HepG2 (cell line): Measurements from ENCODE around the gene RFTN1. TPM values are rescaled to one million over a fixed set of nuclear protein-coding genes. Genes with fewer than 3 reads are reported as not detected.

Source experiments
- ATAC-seq: fragments of 200-7000 bp; cut with Tn5 transposase; 3 replicates; pipeline ENCODE4 v1.9.1; 2020; ENCODE audit warnings: mild to moderate bottlenecking, moderate library complexity
- BruUV-seq: library from RNA; stranded (reverse); fragments of 400-500 nt; replicated peaks from 2 replicates; lab custom pipeline; 2021; lab: Mats Ljungman, UMichigan
- CTCF ChIA-PET: fragments of 300-600 bp; formaldehyde crosslinking; extraction: SDS; loops from one replicate; lab custom pipeline; 2021; ENCODE audit warnings: low total read pairs, inconsistent platforms, low intra/inter-chr PET ratio; lab: Yijun Ruan, JAX
- POLR2A ChIA-PET: fragments of 350-600 bp; sonication (Branson Sonifier 250); formaldehyde crosslinking; loops from one replicate; lab custom pipeline; 2020; ENCODE audit warnings: antibody characterized with exemption, inconsistent platforms; lab: Yijun Ruan, JAX
- DNase-seq: peaks from one replicate; pipeline ENCODE4 v3.0.0-alpha.2; 2015; ENCODE audit warnings: low spot score
- FAIRE-seq: peaks from 3 replicates; lab custom pipeline; 2011; peaks lifted over from hg19 to GRCh38; lab: Jason Lieb, UNC
- H2AFZ ChIP-seq: one replicate; pipeline ENCODE4 v1.6.1; 2011; ENCODE audit warnings: low read length, inconsistent platforms
- H3K27ac ChIP-seq: fragments of 300-600 bp; 3 replicates; pipeline ENCODE4 v1.8.0; 2011; ENCODE audit warnings: mixed run types, mild to moderate bottlenecking, mixed read lengths, low read length, inconsistent platforms; ENCODE audit not compliant: insufficient read depth; ENCODE audit errors: extremely low read length
- H3K27me3 ChIP-seq, 2 experiments: fragments of 200-600 bp in 1 of 2; 2 replicates in 1 of 2; 3 replicates in 1 of 2; pipeline versions ENCODE4 v1.6.0 to v1.8.0; 2011; ENCODE audit warnings: low read length in 2 of 2, mild to moderate bottlenecking in 2 of 2, moderate library complexity in 2 of 2, inconsistent platforms in 1 of 2; ENCODE audit not compliant: insufficient read depth in 2 of 2, control insufficient read depth in 1 of 2
- H3K36me3 ChIP-seq, 2 experiments: fragments of 200-600 bp in 1 of 2; replicated peaks in 1 of 2; 2 replicates in 1 of 2; 3 replicates in 1 of 2; pipeline versions ENCODE4 v1.5.1 to v1.8.0; 2011; ENCODE audit warnings: low read length in 2 of 2, inconsistent platforms in 1 of 2; ENCODE audit not compliant: insufficient read depth in 2 of 2, control insufficient read depth in 1 of 2
- H3K4me1 ChIP-seq: 2 replicates; pipeline ENCODE4 v1.5.1; 2012; ENCODE audit warnings: low read length, inconsistent platforms; ENCODE audit not compliant: insufficient read depth
- H3K4me2 ChIP-seq: 2 replicates; pipeline ENCODE4 v1.6.0; 2011; ENCODE audit warnings: low read depth, low read length, inconsistent platforms
- H3K4me3 ChIP-seq, 3 experiments: fragments of 200-600 bp in 1 of 3; sonication (generic), shearing (Covaris generic) in 1 of 3; replicated peaks in 1 of 3; 2 replicates each; pipeline ENCODE4 v1.5.1; 2011 to 2016; ENCODE audit warnings: low read length in 3 of 3, inconsistent platforms in 2 of 3, low read depth in 2 of 3, mild to moderate bottlenecking in 2 of 3, control low read depth in 1 of 3, mixed read lengths in 1 of 3; ENCODE audit not compliant: insufficient read depth in 1 of 3
- H3K79me2 ChIP-seq: one replicate; pipeline ENCODE4 v1.6.1; 2011; ENCODE audit warnings: low read length, inconsistent platforms; ENCODE audit not compliant: insufficient read depth
- H3K9ac ChIP-seq: 2 replicates; pipeline ENCODE4 v1.6.0; 2011; ENCODE audit warnings: mild to moderate bottlenecking, low read depth, low read length, inconsistent platforms; ENCODE audit not compliant: insufficient read depth
- H3K9me3 ChIP-seq: 2 replicates; pipeline ENCODE4 v1.5.1; 2012; ENCODE audit warnings: mild to moderate bottlenecking, low read length
- H4K20me1 ChIP-seq: 2 replicates; pipeline ENCODE4 v1.6.0; 2011; ENCODE audit warnings: inconsistent platforms, mild to moderate bottlenecking, low read length, moderate library complexity; ENCODE audit not compliant: insufficient read depth
- NONO ChIP-seq, 2 experiments: fragments of 450-650 bp in 1 of 2; sonication (generic) in 1 of 2; formaldehyde crosslinking in 1 of 2; IDR thresholded peaks in 1 of 2; conservative IDR thresholded peaks in 1 of 2; 2 replicates each; pipeline versions ENCODE4 v1.6.1 to v1.8.0; 2017 to 2022; ENCODE audit warnings: mild to moderate bottlenecking in 1 of 2, missing genetic modification reagents in 1 of 2, moderate library complexity in 1 of 2
- PAF1 ChIP-seq: IDR thresholded peaks from 2 replicates; pipeline ENCODE4 v1.6.1; 2016; ENCODE audit warnings: missing genetic modification reagents, missing compliant biosample characterization
- RELA ChIP-seq: sonication (generic); formaldehyde crosslinking; IDR thresholded peaks from 2 replicates; pipeline ENCODE4 v1.4.0; 2020; ENCODE audit warnings: missing genetic modification reagents
- SPEN ChIP-seq: sonication (generic); formaldehyde crosslinking; IDR thresholded peaks from 2 replicates; pipeline ENCODE4 v1.5.1; 2020; ENCODE audit warnings: low read depth, mild to moderate bottlenecking, missing genetic modification reagents
- ZNF335 ChIP-seq: sonication (generic); formaldehyde crosslinking; IDR thresholded peaks from 2 replicates; pipeline ENCODE4 v1.4.0; 2020; ENCODE audit warnings: missing genetic modification reagents
- ZNF484 ChIP-seq: sonication (generic); formaldehyde crosslinking; IDR thresholded peaks from 2 replicates; pipeline ENCODE4 v1.5.1; 2020; ENCODE audit warnings: mild to moderate bottlenecking, low read depth, missing genetic modification reagents, borderline replicate concordance
- WGBS: methylation state at CpG from one replicate; pipeline ENCODE4 v1.1.6; 2017; ENCODE audit warnings: low lambda C conversion rate; 5-methylcytosine and 5-hydroxymethylcytosine counted together
- in situ Hi-C: cut with HindIII; loops from 2 replicates; pipeline ENCODE4 v1.10.0; 2017; ENCODE audit warnings: low pct_unique_long_range_greater_than_20kb; ENCODE audit not compliant: extremely low pct_ligation_motif_present
- intact Hi-C: fragments of 100-400 bp; cut with micrococcal nuclease; formaldehyde crosslinking; loops from one replicate; pipeline ENCODE4 v1.10.0; 2022; ENCODE audit not compliant: unreplicated experiment
- polyA plus RNA-seq, 8 experiments: library from polyadenylated mRNA; depleted of rRNA in 3 of 8; stranded (reverse) in 7 of 8; unstranded in 1 of 8; fragments of >200 nt; fragmentation: Illumina TruSeq in 4 of 8; extraction: Trizol in 4 of 8; gene quantifications; 2 replicates each; pipeline versions ENCODE4 v1.2.1 to v1.2.3, GENCODE V29; 2011 to 2016; ENCODE audit warnings: low read depth in 4 of 8, missing spikeins in 1 of 8, mixed read lengths in 1 of 8; ENCODE audit not compliant: insufficient read depth in 1 of 8
- total RNA-seq, 5 experiments: library from RNA; depleted of rRNA; stranded (reverse); fragments of >200 nt; fragmentation: Illumina TruSeq; extraction: Trizol; gene quantifications; 2 replicates each; pipeline ENCODE4 v1.2.3, GENCODE V29; 2016; ENCODE audit warnings: low read depth in 1 of 5
- TF ChIP-seq, protein P1 (sequence below): sonication (generic); formaldehyde crosslinking; IDR thresholded peaks from 2 replicates; pipeline ENCODE4 v1.9.0; 2021; ENCODE audit warnings: missing genetic modification reagents, borderline replicate concordance
- TF ChIP-seq, protein P2 (sequence below): IDR thresholded peaks from 2 replicates; pipeline ENCODE4 v1.6.1; 2016; ENCODE audit warnings: low read depth
- TF ChIP-seq, protein P3 (sequence below): sonication (generic); formaldehyde crosslinking; IDR thresholded peaks from 2 replicates; pipeline ENCODE4 v1.5.0; 2020; ENCODE audit warnings: mild to moderate bottlenecking, missing genetic modification reagents

Gene RFTN1
- total and polyA plus RNA-seq, 2 of the 13 experiments (the other 11 are each of a cell fraction or from before 2014, with no cell fraction given) = not detected

GRCh38 chr3:16461463-16462245, 51.8 kb downstream of the RFTN1 start:
- no peak overlapping the region for H3K4me2 ChIP-seq
- H3K9me3 ChIP-seq = no peaks in the 10 kb centered on the region
- DNase-seq (no peak), ATAC-seq (no peak), FAIRE-seq (no peak)
- no TSS peak for BruUV-seq
- no peaks in the 10 kb centered on the region for H3K79me2 ChIP-seq
- no peak overlapping the region for H3K9ac ChIP-seq
- H3K4me1 ChIP-seq = no peaks in the 10 kb centered on the region
- H4K20me1 ChIP-seq = no peaks in the 10 kb centered on the region
- no peak overlapping the region for H3K27ac ChIP-seq
- no peak overlapping the region for H3K4me3 ChIP-seq
- CTCF ChIA-PET = no interaction called here
- POLR2A ChIA-PET = no interaction called here
- intact Hi-C loops = no loop called here
- in situ Hi-C loops = no loop called here
- peaks cover 1 to 10% of the 10 kb centered on the region in 2 experiments; a peak in 2 of 5 replicates for H3K27me3 ChIP-seq
- WGBS = 13% methylated on average over 3 of the region's 3 CpGs
- TF ChIP-seq ZNF335 = no peak
- no peak for TF ChIP-seq RELA (CRISPR knock-in tag)
- no peak for TF ChIP-seq ZNF484 (CRISPR knock-in tag)
- H2AFZ ChIP-seq = no peak overlapping the region
- H3K36me3 ChIP-seq = no peaks in the 10 kb centered on the region

DNA sequence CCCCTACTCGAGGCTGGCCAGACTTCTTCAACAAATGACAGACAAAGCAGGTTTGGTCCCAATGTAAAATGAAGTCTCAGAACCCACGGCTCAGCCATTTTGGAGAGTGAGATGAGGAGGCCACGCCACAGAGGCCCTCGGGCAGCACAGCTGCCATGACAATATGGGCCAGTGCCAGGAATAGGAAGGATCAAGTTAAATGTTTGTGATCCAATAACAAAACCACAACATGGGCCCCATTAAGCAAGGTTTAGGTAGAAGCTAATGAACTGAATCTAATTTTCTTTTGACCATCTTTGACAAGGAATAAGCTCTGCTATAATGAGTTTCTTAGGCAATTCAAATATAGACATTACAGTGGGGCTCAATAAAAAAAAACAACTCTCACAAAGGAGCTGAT, 52.6 kb downstream of the RFTN1 start:
- DNase-seq (no peak), FAIRE-seq (no peak), ATAC-seq (no peak)
- ChIA-PET POLR2A (no interaction called here), CTCF (no interaction called here)
- H3K79me2 ChIP-seq = no peaks in the 10 kb centered on the region
- H4K20me1 ChIP-seq = no peaks in the 10 kb centered on the region
- H3K27me3 ChIP-seq = peaks cover 1 to 2% of the 10 kb centered on the region in 2 experiments; a peak in 2 of 5 replicates
- no peak overlapping the region for H2AFZ ChIP-seq
- H3K36me3 ChIP-seq = no peaks in the 10 kb centered on the region
- intact Hi-C loops = no loop called here
- in situ Hi-C loops = no loop called here
- H3K4me2 ChIP-seq = no peak overlapping the region
- no peak overlapping the region for H3K4me3 ChIP-seq
- no peak overlapping the region for H3K9ac ChIP-seq
- no peaks in the 10 kb centered on the region for H3K9me3 ChIP-seq
- TF ChIP-seq PAF1 (CRISPR knock-in tag) = no peak
- TF ChIP-seq, protein P1, sequence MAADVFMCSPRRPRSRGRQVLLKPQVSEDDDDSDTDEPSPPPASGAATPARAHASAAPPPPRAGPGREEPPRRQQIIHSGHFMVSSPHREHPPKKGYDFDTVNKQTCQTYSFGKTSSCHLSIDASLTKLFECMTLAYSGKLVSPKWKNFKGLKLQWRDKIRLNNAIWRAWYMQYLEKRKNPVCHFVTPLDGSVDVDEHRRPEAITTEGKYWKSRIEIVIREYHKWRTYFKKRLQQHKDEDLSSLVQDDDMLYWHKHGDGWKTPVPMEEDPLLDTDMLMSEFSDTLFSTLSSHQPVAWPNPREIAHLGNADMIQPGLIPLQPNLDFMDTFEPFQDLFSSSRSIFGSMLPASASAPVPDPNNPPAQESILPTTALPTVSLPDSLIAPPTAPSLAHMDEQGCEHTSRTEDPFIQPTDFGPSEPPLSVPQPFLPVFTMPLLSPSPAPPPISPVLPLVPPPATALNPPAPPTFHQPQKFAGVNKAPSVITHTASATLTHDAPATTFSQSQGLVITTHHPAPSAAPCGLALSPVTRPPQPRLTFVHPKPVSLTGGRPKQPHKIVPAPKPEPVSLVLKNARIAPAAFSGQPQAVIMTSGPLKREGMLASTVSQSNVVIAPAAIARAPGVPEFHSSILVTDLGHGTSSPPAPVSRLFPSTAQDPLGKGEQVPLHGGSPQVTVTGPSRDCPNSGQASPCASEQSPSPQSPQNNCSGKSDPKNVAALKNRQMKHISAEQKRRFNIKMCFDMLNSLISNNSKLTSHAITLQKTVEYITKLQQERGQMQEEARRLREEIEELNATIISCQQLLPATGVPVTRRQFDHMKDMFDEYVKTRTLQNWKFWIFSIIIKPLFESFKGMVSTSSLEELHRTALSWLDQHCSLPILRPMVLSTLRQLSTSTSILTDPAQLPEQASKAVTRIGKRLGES (CRISPR knock-in tag) = no peak
- TF ChIP-seq SPEN (CRISPR knock-in tag) = no peak
- TF ChIP-seq NONO (IDR thresholded peaks at IDR 0.05) = no peak
- no peak for TF ChIP-seq NONO (CRISPR knock-in tag; conservative IDR thresholded peaks at IDR 0.05)
- TF ChIP-seq, protein P2, sequence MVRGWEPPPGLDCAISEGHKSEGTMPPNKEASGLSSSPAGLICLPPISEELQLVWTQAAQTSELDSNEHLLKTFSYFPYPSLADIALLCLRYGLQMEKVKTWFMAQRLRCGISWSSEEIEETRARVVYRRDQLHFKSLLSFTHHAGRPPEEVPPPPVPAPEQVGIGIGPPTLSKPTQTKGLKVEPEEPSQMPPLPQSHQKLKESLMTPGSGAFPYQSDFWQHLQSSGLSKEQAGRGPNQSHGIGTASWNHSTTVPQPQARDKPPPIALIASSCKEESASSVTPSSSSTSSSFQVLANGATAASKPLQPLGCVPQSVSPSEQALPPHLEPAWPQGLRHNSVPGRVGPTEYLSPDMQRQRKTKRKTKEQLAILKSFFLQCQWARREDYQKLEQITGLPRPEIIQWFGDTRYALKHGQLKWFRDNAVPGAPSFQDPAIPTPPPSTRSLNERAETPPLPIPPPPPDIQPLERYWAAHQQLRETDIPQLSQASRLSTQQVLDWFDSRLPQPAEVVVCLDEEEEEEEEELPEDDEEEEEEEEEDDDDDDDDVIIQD (CRISPR knock-in tag) = no peak
- TF ChIP-seq, protein P3, sequence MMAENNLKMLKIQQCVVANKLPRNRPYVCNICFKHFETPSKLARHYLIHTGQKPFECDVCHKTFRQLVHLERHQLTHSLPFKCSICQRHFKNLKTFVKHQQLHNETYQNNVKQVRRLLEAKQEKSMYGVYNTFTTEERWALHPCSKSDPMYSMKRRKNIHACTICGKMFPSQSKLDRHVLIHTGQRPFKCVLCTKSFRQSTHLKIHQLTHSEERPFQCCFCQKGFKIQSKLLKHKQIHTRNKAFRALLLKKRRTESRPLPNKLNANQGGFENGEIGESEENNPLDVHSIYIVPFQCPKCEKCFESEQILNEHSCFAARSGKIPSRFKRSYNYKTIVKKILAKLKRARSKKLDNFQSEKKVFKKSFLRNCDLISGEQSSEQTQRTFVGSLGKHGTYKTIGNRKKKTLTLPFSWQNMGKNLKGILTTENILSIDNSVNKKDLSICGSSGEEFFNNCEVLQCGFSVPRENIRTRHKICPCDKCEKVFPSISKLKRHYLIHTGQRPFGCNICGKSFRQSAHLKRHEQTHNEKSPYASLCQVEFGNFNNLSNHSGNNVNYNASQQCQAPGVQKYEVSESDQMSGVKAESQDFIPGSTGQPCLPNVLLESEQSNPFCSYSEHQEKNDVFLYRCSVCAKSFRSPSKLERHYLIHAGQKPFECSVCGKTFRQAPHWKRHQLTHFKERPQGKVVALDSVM (CRISPR knock-in tag) = no peak
- BruUV-seq = no TSS peak
- H3K27ac ChIP-seq = no peak overlapping the region
- WGBS = 7% methylated on average over 4 of the region's 4 CpGs
- H3K4me1 ChIP-seq = no peaks in the 10 kb centered on the region
